Trophoblast cell (in vitro differentiated cells and primary cell): Measurements from ENCODE around the gene GABBR1.

ENCODE experiments used
- DNase-seq, 2 donors: peaks; one replicate each; pipeline ENCODE4 v3.0.0-alpha.2; 2016
- H2AFZ ChIP-seq: 2 replicates; pipeline ENCODE4 v1.6.1; 2013; ENCODE audit warnings: low read length, moderate library complexity, mild to moderate bottlenecking; ENCODE audit not compliant: insufficient read depth, poor library complexity
- H2AK5ac ChIP-seq: 2 replicates; pipeline ENCODE4 v1.6.1; 2013; ENCODE audit warnings: mild to moderate bottlenecking, low read length
- H2BK120ac ChIP-seq: 2 replicates; pipeline ENCODE4 v1.6.1; 2013; ENCODE audit warnings: low read length, mild to moderate bottlenecking, moderate library complexity; ENCODE audit not compliant: insufficient read depth, poor library complexity
- H2BK12ac ChIP-seq: 2 replicates; pipeline ENCODE4 v1.6.1; 2013; ENCODE audit warnings: mild to moderate bottlenecking, low read length, moderate library complexity
- H2BK5ac ChIP-seq: 2 replicates; pipeline ENCODE4 v1.6.1; 2013; ENCODE audit warnings: low read length, low read depth, moderate library complexity, mild to moderate bottlenecking; ENCODE audit not compliant: poor library complexity
- H3K14ac ChIP-seq: 2 replicates; pipeline ENCODE4 v1.6.1; 2013; ENCODE audit warnings: mild to moderate bottlenecking, low read length
- H3K18ac ChIP-seq: 2 replicates; pipeline ENCODE4 v1.6.1; 2013; ENCODE audit warnings: mild to moderate bottlenecking, low read length
- H3K23ac ChIP-seq: 2 replicates; pipeline ENCODE4 v1.6.1; 2013; ENCODE audit warnings: low read length
- H3K27ac ChIP-seq: 2 replicates; pipeline ENCODE4 v1.5.1; 2013; ENCODE audit warnings: low read depth, mild to moderate bottlenecking, inconsistent platforms, low read length, moderate library complexity
- H3K27me3 ChIP-seq: 2 replicates; pipeline ENCODE4 v1.6.1; 2013; ENCODE audit warnings: inconsistent platforms, mild to moderate bottlenecking, low read length, moderate library complexity; ENCODE audit not compliant: insufficient read depth
- H3K36me3 ChIP-seq, 2 experiments: 1 replicate in 1 of 2; 2 replicates in 1 of 2; pipeline ENCODE4 v1.6.1; 2013; ENCODE audit warnings: low read length in 2 of 2, mild to moderate bottlenecking in 2 of 2, moderate library complexity in 1 of 2; ENCODE audit not compliant: insufficient read depth in 2 of 2, control insufficient read depth in 1 of 2
- H3K4ac ChIP-seq: 2 replicates; pipeline ENCODE4 v1.6.1; 2013; ENCODE audit warnings: low read depth, mild to moderate bottlenecking, low read length, moderate library complexity
- H3K4me1 ChIP-seq, 2 experiments: 1 replicate in 1 of 2; 2 replicates in 1 of 2; pipeline ENCODE4 v1.6.1; 2013; ENCODE audit warnings: low read length in 2 of 2, mild to moderate bottlenecking in 2 of 2, moderate library complexity in 1 of 2; ENCODE audit not compliant: insufficient read depth in 2 of 2, control insufficient read depth in 1 of 2
- H3K4me2 ChIP-seq: 2 replicates; pipeline ENCODE4 v1.6.1; 2013; ENCODE audit warnings: inconsistent platforms, mild to moderate bottlenecking, low read length, moderate library complexity
- H3K4me3 ChIP-seq: 2 replicates; pipeline ENCODE4 v1.5.1; 2013; ENCODE audit warnings: mild to moderate bottlenecking, low read depth, low read length, inconsistent platforms
- H3K79me1 ChIP-seq: one replicate; pipeline ENCODE4 v1.6.1; 2013; ENCODE audit warnings: low read length
- H3K79me2 ChIP-seq: 2 replicates; pipeline ENCODE4 v1.6.1; 2013; ENCODE audit warnings: low read length, mild to moderate bottlenecking; ENCODE audit not compliant: control insufficient read depth, insufficient read depth, poor library complexity
- H3K9ac ChIP-seq: 2 replicates; pipeline ENCODE4 v1.6.1; 2013; ENCODE audit warnings: mild to moderate bottlenecking, low read length
- H3K9me3 ChIP-seq: 2 replicates; pipeline ENCODE4 v1.6.1; 2013; ENCODE audit warnings: low read depth, mild to moderate bottlenecking, control low read depth, inconsistent platforms, low read length; ENCODE audit not compliant: insufficient read depth
- H4K12ac ChIP-seq: 2 replicates; pipeline ENCODE4 v1.6.1; 2013; ENCODE audit warnings: low read depth, mild to moderate bottlenecking, low read length, moderate library complexity
- H4K8ac ChIP-seq: 2 replicates; pipeline ENCODE4 v1.6.1; 2013; ENCODE audit warnings: low read depth, mild to moderate bottlenecking, low read length, moderate library complexity
- H4K91ac ChIP-seq: one replicate; pipeline ENCODE4 v1.6.1; 2013; ENCODE audit warnings: low read depth, mild to moderate bottlenecking, low read length, moderate library complexity
- WGBS: extraction: QIAGEN DNeasy Blood & Tissue Kit; methylation state at CpG from one replicate; pipeline ENCODE4 v1.1.7; 2013; ENCODE audit warnings: missing lambda C conversion rate; ENCODE audit not compliant: insufficient read length, insufficient coverage; ENCODE audit errors: extremely low coverage; 5-methylcytosine and 5-hydroxymethylcytosine counted together

The GABBR1 gene

DNA sequence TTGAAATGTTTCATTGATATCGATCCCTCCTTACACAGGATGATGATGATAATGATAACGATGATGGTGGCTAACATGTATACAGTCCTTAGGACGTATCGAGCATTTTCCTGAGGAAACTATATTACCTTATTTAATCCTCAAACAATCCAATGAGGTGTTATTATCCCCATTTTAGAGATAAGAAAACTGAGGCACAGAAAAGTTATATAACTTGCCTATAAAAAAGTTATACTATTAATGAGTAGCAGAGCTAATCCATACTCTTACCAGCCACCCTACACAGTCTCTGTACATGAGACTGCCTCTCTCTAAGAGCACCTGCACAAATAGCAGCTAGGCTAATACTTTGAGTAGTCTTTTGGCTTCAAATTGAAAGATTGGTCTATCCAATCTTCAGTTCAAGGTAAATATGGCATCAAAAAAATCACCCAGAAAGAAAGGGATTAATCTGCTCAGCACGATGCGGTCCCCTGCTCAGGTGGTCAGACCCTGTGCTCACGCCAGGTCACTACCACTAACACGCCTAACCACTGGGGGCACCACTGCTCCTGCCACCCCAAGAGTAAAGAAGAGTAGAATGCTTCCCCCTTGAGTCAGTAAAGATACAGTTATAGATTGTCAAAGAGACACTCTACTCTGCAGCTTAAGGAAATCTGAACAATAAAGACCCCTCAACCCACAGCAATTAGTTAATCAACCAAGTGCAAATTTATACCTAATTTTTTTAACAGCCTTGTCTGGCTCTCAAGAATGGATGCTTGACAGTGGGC lies 15.0 kb downstream of the GABBR1 start:
- Histone ChIP-seq H3K14ac (no peak overlapping the region), H3K4ac (no peak overlapping the region), H4K91ac (no peak overlapping the region), H4K12ac (no peak overlapping the region), H3K4me1 (no peaks in the 10 kb centered on the region), H3K4me2 (no peak overlapping the region), H3K27ac (no peak overlapping the region), H3K9ac (no peak overlapping the region), H3K18ac (no peak overlapping the region), H3K9me3 (no peaks in the 10 kb centered on the region), H3K36me3 (peaks cover 21 to 30% of the 10 kb centered on the region in 2 experiments), H4K8ac (no peak overlapping the region), H3K27me3 (no peaks in the 10 kb centered on the region), H2AK5ac (no peak overlapping the region), H3K79me2 (no peaks in the 10 kb centered on the region), H2BK5ac (no peak overlapping the region), H3K4me3 (no peak overlapping the region), H3K23ac (no peak overlapping the region), H2BK120ac (no peak overlapping the region), H2AFZ (no peak overlapping the region), H3K79me1 (no peaks in the 10 kb centered on the region), H2BK12ac (no peak overlapping the region)
- no peak for DNase-seq
- WGBS, result no CpG with 5 or more reads among the region's 8 CpGs

DNA sequence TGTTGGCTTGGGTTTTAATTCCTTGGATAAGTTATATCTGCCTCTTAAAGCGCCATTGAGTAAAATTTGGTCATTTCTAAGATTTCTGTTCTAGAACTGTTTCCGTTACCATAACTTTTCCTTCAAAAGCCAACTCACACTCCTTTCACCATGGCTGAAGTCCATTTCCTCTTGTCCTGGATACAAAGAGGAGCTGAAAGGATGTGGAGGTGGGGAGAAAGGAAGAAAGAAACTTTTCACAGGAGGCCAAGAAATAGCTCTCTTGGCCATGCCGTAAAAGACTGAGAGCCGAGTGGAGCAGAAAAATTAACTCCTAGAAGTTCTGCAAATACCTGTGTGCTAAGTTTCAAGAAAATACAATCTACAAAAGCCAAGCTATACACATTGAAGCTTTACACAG lies 21.6 kb downstream of the GABBR1 start:
- H3K23ac ChIP-seq, result no peak overlapping the region
- H4K91ac ChIP-seq, result no peak overlapping the region
- DNase-seq, result no peak
- H3K9me3 ChIP-seq, result no peaks in the 10 kb centered on the region
- no CpG with 5 or more reads among the region's 4 CpGs for WGBS
- no peak overlapping the region for H3K27ac ChIP-seq
- no peaks in the 10 kb centered on the region for H3K27me3 ChIP-seq
- H3K14ac ChIP-seq, result no peak overlapping the region
- H3K4me3 ChIP-seq, result no peak overlapping the region
- H2AK5ac ChIP-seq, result no peak overlapping the region
- no peak overlapping the region for H2BK12ac ChIP-seq
- no peak overlapping the region for H3K18ac ChIP-seq
- peaks cover 26 to 29% of the 10 kb centered on the region in 2 experiments for H3K36me3 ChIP-seq
- peaks cover 4% of the 10 kb centered on the region in 2 experiments for H3K4me1 ChIP-seq
- H3K79me2 ChIP-seq, result no peaks in the 10 kb centered on the region
- no peak overlapping the region for H4K8ac ChIP-seq
- H2BK5ac ChIP-seq, result no peak overlapping the region
- H2AFZ ChIP-seq, result no peak overlapping the region
- no peak overlapping the region for H2BK120ac ChIP-seq
- no peak overlapping the region for H4K12ac ChIP-seq
- no peak overlapping the region for H3K4me2 ChIP-seq
- H3K79me1 ChIP-seq, result no peaks in the 10 kb centered on the region
- H3K9ac ChIP-seq, result no peak overlapping the region
- no peak overlapping the region for H3K4ac ChIP-seq

DNA sequence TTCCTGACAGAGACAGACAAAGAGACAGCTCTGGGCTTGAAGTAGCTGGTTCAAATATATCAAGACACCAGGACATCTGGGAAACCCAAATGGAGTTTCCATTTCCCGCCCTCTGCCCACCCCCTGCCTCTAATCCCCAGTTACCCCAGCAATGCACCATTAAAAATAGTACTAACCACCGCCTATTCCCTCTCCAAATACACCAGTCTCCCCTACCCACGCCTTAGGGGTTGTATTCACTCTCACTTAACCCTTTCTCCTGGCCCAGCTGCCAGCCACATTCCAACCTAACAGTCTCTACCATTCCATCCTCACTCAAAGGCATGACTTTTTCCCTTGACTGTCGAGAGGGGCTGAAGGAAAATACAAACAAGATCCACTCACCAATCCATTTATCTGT lies 22.4 kb downstream of the GABBR1 start:
- Histone ChIP-seq H3K79me2 (no peaks in the 10 kb centered on the region), H3K36me3 (peaks cover 28 to 38% of the 10 kb centered on the region in 2 experiments), H3K9ac (no peak overlapping the region), H3K79me1 (no peaks in the 10 kb centered on the region), H2BK12ac (no peak overlapping the region), H3K4me2 (no peak overlapping the region), H2AFZ (no peak overlapping the region), H4K91ac (no peak overlapping the region), H3K27me3 (no peaks in the 10 kb centered on the region), H4K12ac (no peak overlapping the region), H3K9me3 (peaks cover 2% of the 10 kb centered on the region), H3K14ac (no peak overlapping the region), H3K4ac (no peak overlapping the region), H3K18ac (no peak overlapping the region), H2BK120ac (no peak overlapping the region), H3K4me1 (peaks cover 4 to 6% of the 10 kb centered on the region in 2 experiments), H3K23ac (no peak overlapping the region), H2AK5ac (no peak overlapping the region), H3K4me3 (no peak overlapping the region), H2BK5ac (no peak overlapping the region), H4K8ac (no peak overlapping the region), H3K27ac (no peak overlapping the region)
- no peak for DNase-seq
- WGBS, result no CpG with 5 or more reads among the region's 4 CpGs

DNA sequence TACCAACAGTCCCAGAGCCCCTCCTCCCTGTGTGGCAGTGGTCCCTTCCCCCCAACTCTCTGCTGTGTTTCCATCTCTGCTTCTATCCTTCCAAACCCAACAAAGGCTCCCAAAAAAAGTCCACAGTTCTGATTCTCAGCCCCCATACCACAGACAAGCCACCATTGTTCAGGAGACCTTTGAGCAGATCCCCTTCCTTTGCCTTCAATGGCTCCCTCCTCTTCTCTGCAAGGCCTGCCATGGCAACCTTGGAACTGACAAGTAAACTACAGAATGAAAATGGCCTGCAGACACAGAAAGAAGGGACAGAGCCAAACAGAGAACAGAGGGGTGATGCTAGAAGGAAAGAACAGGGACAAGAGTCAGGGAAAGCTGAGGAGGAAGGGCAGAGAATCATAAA lies 24.9 kb downstream of the GABBR1 start:
- H3K4me1 ChIP-seq, result peaks cover 4 to 12% of the 10 kb centered on the region in 2 experiments

More for the DNA sequence above, 24.9 kb downstream of the GABBR1 start:
- Histone ChIP-seq H3K4me3 (no peak overlapping the region), H3K79me1 (no peaks in the 10 kb centered on the region), H3K27me3 (no peaks in the 10 kb centered on the region), H3K79me2 (no peaks in the 10 kb centered on the region), H4K91ac (no peak overlapping the region), H3K18ac (no peak overlapping the region), H3K14ac (no peak overlapping the region), H4K12ac (no peak overlapping the region), H3K36me3 (peaks cover 33 to 45% of the 10 kb centered on the region in 2 experiments), H2BK12ac (no peak overlapping the region), H3K4me2 (no peak overlapping the region), H2AFZ (no peak overlapping the region), H4K8ac (no peak overlapping the region), H3K27ac (no peak overlapping the region), H3K4ac (no peak overlapping the region), H2BK120ac (no peak overlapping the region), H3K9ac (no peak overlapping the region), H2AK5ac (no peak overlapping the region), H3K23ac (no peak overlapping the region), H3K9me3 (peaks cover 2% of the 10 kb centered on the region), H2BK5ac (no peak overlapping the region)
- no peak for DNase-seq
